Upper lobe of right lung (tissue), 1 donor: Measurements from ENCODE around the gene HOXA7. TPM values are rescaled to one million over a fixed set of nuclear protein-coding genes. Genes with fewer than 3 reads are reported as not detected.

Experiments
- ATAC-seq: fragments of 200-7000 bp; cut with Tn5 transposase; one replicate; pipeline ENCODE4 v1.9.1; 2020; ENCODE audit warnings: mild to moderate bottlenecking, moderate library complexity
- DNase-seq: peaks from one replicate; pipeline ENCODE4 v3.0.0-alpha.2; 2020
- H3K27ac ChIP-seq: fragments of 200-600 bp; one replicate; pipeline ENCODE4 v1.8.0; 2022
- H3K27me3 ChIP-seq: fragments of 200-600 bp; one replicate; pipeline ENCODE4 v1.8.0; 2022; ENCODE audit warnings: mild to moderate bottlenecking
- H3K36me3 ChIP-seq: fragments of 200-600 bp; one replicate; pipeline ENCODE4 v1.8.0; 2022
- H3K4me1 ChIP-seq: fragments of 200-600 bp; one replicate; pipeline ENCODE4 v1.8.0; 2022
- H3K4me3 ChIP-seq: fragments of 200-600 bp; one replicate; pipeline ENCODE4 v1.8.0; 2022; ENCODE audit warnings: mild to moderate bottlenecking
- H3K9me3 ChIP-seq: fragments of 200-600 bp; one replicate; pipeline ENCODE4 v1.8.0; 2022
- intact Hi-C: fragments of 100-400 bp; cut with DNase I; formaldehyde crosslinking; loops from one replicate; pipeline ENCODE4 v1.11.0; 2022
- total RNA-seq: library from RNA; stranded (reverse); fragmentation: NEBNext Ultra II Directional; extraction: Animal tissue kit (Norgen Biotek cat#: 25700); gene quantifications from one replicate; pipeline ENCODE4 v1.2.1, GENCODE V29; 2021
- TF ChIP-seq, protein P1 (sequence below): fragments of 200-600 bp; IDR thresholded peaks from one replicate; pipeline ENCODE4 v1.8.0; 2022; ENCODE audit warnings: antibody characterized with exemption
- donor health status: DM: no; HTN: yes; CAD: no; lungs with severe emphysema.

Gene HOXA7
- total RNA-seq, 1 donor from 2014 or later: 2.9 TPM

DNA sequence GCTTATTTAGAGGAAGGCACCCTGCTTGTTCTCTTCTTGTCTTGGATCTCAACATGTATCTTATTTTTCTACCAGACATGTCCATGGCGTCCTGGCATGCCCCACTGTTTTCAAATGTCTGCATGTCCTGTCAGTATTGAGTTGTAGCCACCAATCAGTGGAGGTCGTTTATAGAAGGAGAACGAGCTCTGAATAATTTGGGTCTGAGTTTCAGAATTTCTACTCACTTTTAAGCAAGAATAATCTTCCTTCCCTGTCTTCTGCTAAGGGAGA is 46.3 kb upstream of the HOXA7 start:
- ATAC-seq (no peak), DNase-seq (no peak)
- Histone ChIP-seq H3K36me3 (no peaks in the 10 kb centered on the region), H3K27ac (no peak overlapping the region), H3K4me3 (no peak overlapping the region), H3K27me3 (peaks cover 96% of the 10 kb centered on the region), H3K9me3 (no peaks in the 10 kb centered on the region), H3K4me1 (peaks cover 24% of the 10 kb centered on the region)
- intact Hi-C loops: loop anchor here (10.0 kb wide), 2 partner anchors 372 to 712 kb away; no protein-coding TSS in a partner anchor
- TF ChIP-seq, protein P1, sequence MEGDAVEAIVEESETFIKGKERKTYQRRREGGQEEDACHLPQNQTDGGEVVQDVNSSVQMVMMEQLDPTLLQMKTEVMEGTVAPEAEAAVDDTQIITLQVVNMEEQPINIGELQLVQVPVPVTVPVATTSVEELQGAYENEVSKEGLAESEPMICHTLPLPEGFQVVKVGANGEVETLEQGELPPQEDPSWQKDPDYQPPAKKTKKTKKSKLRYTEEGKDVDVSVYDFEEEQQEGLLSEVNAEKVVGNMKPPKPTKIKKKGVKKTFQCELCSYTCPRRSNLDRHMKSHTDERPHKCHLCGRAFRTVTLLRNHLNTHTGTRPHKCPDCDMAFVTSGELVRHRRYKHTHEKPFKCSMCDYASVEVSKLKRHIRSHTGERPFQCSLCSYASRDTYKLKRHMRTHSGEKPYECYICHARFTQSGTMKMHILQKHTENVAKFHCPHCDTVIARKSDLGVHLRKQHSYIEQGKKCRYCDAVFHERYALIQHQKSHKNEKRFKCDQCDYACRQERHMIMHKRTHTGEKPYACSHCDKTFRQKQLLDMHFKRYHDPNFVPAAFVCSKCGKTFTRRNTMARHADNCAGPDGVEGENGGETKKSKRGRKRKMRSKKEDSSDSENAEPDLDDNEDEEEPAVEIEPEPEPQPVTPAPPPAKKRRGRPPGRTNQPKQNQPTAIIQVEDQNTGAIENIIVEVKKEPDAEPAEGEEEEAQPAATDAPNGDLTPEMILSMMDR: no peak

DNA sequence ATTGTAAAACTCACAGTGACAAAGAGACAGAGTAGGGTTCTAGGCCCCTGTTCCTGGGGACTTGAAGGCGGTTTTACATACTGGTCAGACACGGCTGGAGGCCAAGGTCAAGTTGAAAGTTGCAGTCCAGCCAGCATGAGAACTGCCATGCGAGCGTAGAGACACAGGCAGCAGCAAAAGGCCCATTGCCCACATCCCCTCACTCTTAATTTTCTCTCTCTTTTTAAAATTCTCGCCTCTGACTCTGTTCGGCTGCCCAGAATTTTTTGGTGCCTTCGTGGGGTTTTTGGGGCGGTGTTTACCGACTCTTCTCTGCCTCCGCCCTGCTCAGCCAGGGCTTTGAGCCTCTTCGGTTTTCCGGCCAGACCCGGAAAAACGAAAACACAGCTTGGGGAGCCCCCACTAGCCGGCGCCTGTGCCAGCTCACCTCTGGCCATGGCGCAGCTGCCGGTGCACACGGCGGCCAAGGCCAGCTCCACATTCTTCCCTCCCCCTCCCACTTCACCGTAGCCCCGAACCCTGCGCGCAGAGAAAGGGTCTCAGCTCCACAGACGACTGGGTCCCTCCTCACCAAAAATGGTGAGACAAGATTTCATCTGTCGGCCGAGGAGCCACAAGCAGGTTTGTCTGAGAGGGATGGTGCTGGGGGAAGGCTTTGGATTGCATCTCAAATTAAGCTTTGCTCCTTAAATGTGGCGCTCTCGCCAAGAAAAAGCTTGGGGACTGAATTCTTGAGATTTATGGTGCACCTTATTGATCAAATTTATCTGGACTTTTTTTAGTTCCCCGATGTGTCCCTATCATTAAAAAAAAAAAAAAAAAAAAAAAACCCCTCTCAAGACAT is 45.8 kb upstream of the HOXA7 start:
- ATAC-seq (no peak), DNase-seq (no peak)
- H3K9me3 ChIP-seq: no peaks in the 10 kb centered on the region
- H3K36me3 ChIP-seq: no peaks in the 10 kb centered on the region
- H3K4me1 ChIP-seq: peaks cover 24% of the 10 kb centered on the region
- H3K27ac ChIP-seq: no peak overlapping the region
- intact Hi-C loops: loop anchor here (10.0 kb wide), 2 partner anchors 373 to 713 kb away; no protein-coding TSS in a partner anchor
- H3K27me3 ChIP-seq: peaks cover 96% of the 10 kb centered on the region
- no peak overlapping the region for H3K4me3 ChIP-seq
- TF ChIP-seq, protein P1: no peak

DNA sequence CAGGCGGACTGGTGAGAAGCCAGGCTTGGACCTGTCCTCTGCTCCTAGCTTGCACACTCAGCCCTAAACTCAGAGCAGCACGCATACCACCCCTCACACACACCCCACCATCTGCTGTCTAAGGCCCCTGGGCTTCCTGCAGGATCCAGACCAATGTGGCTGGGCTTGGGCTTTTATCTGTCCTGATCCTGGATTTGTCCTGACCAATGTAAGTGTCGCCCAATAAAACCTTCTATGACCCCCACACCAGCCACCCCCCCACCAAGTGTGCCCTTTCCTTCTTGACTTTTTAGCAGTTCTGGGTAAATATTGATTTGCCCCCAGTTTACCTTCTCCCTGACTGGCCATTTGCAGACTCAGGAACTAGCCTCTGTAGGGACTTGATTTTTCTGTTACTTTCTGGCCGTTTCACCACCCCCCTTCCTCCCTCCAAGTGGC is 45.1 kb upstream of the HOXA7 start:
- intact Hi-C loops: loop anchor here (10.0 kb wide), 2 partner anchors 373 to 713 kb away; no protein-coding TSS in a partner anchor
- peaks cover 24% of the 10 kb centered on the region for H3K4me1 ChIP-seq
- no peaks in the 10 kb centered on the region for H3K36me3 ChIP-seq
- H3K9me3 ChIP-seq: no peaks in the 10 kb centered on the region
- H3K27me3 ChIP-seq: peaks cover 96% of the 10 kb centered on the region
- TF ChIP-seq, protein P1: no peak
- no peak overlapping the region for H3K4me3 ChIP-seq
- no peak for ATAC-seq
- H3K27ac ChIP-seq: no peak overlapping the region
- DNase-seq: no peak

DNA sequence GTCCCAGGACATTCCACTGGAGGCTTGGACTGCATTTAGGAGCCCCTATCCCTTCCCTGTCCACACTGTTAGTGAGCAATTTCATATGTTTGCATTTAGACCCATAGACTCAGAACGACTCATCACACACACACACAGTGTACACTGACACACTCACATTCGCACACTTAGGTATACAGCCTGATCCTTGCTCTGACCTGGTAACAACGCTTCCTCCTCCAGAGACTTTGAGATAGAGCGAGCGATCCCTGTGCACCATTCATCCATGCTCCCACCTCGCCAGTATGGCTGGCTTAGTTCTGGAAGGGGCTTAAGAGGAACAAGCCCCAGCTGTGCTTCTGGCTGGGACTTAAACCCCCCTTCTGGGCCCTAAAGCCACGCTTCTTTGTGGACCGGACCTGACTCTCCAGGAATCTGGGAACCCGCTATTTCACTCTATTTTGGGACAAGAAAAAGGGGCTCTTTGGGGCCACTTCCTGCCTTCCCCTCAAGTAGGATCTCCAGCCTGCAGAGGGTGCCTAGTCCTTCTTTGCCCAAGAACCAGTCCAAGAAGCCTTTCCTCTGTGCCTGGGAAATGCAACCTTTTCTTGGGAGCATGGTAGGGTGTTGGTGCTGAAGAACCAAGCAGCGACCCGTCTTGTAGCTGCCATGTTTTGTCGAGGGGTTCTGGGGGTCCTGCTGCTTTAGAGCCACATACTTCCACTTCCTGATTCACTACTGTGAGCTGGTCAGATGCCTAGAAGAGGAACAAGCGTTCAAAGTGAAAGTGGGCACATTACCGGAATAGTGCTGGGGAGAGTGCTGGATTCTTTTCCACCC is 44.5 kb upstream of the HOXA7 start:
- DNase-seq: no peak
- Histone ChIP-seq H3K9me3 (no peaks in the 10 kb centered on the region), H3K4me1 (peaks cover 24% of the 10 kb centered on the region), H3K4me3 (no peak overlapping the region), H3K27me3 (peaks cover 96% of the 10 kb centered on the region), H3K27ac (no peak overlapping the region), H3K36me3 (no peaks in the 10 kb centered on the region)
- ATAC-seq: peak; percentile 60
- TF ChIP-seq, protein P1: no peak
- intact Hi-C loops: loop anchor here (10.0 kb wide), 2 partner anchors 374 to 714 kb away; no protein-coding TSS in a partner anchor

DNA sequence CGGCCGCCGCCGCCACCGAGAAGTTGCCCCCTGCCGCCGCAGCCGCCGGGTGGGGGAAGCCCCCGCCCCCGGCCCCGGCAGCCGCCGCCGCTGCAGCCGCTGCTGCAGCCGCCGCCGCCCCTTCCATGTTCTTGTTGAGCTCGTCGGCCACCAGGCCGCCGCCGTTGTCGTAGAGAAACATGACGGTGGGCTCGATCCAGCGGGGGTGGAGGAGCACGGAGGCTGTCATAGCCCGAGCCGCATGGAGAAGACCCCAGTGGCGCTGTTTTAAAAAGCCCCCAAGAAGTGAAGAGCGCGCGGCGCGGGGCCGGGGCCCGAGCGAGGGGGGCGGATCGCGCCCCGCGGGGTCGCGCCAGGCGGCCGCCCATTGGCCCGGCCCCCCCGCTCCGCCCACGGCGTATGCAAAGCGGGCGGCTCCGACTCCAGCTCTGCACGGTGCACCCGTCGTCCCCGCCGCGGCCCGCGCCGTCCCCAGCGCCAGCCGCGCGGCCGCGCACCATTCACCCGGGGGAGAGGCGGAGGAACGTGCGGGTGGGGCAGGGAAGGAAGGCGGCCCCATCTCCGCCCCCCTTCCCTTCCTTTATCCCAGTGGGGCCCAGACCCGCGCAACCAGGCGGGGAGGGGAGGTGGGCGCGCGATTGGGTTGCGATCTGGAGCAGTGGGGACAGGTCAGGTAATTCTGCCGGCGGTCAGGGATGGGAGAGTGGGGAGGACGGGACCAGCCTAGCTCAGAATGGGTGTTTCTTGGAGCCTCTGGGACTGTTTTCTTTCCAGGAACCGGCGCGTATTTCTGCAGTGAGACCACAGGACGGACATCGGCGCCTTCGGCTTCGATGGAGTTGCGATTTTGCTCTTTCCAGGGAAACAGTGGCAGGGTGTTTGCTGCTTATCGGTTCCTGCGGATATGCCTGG is 43.6 kb upstream of the HOXA7 start, which contains the start of gene HOXA13:
HOXA13 (minus strand) TSS at position 243 of the 912 bp plus-strand sequence; CDS start at position 229, 14 bp downstream.
- Histone ChIP-seq H3K9me3 (no peaks in the 10 kb centered on the region), H3K36me3 (no peaks in the 10 kb centered on the region), H3K27me3 (peaks cover 96% of the 10 kb centered on the region), H3K27ac (no peak within 1 kb of the TSS), H3K4me1 (peaks cover 18% of the 10 kb centered on the region), H3K4me3 (peak within 1 kb of the TSS; percentile 25)
- ATAC-seq: peak; percentile 30
- DNase-seq: peak; percentile 57
- TF ChIP-seq, protein P1: no peak
- intact Hi-C loops: loop anchor here (10.0 kb wide), 2 partner anchors 375 to 715 kb away; no protein-coding TSS in a partner anchor
